DMS114 treated with DMSO at 0.1 percent for 48 hours (cell line): Measurements from ENCODE around the gene TOP2B.

Experiments
- DNase-seq: peaks from one replicate; lab custom pipeline; 2025; ENCODE audit not compliant: unreplicated experiment; lab: John Stamatoyannopoulos, UW

TOP2B gene

GRCh38 chr3:25584011-25584789 is 80.5 kb downstream of the TOP2B start:
- DNase-seq = no peak

- DNase-seq = no peak
Measured at GRCh38 chr3:25583343-25583742, 81.4 kb downstream of the TOP2B start.

GRCh38 chr3:25582242-25582641 is 82.5 kb downstream of the TOP2B start:
- DNase-seq = no peak

DNA sequence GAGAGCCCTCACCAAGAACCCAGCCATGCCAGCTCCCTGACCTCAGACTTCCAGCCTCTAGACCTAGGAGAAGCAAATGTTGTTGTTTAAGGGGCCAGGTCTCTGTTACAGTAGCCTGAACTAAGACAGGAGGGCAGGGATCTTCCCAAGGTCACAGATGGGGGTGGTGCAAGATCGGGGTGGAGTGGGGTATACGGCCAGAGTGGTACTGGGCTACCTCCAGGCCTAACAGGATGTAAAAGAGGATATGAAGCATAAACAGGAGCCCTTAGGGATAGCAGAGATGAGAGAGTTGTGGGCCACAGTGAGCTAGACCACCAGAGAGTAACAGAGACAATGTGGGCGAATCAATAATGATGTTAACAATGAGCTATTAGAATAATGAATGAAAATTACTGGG is 82.9 kb downstream of the TOP2B start:
- DNase-seq = no peak

GRCh38 chr3:25581335-25581734 is 83.4 kb downstream of the TOP2B start:
- DNase-seq = no peak

DNA sequence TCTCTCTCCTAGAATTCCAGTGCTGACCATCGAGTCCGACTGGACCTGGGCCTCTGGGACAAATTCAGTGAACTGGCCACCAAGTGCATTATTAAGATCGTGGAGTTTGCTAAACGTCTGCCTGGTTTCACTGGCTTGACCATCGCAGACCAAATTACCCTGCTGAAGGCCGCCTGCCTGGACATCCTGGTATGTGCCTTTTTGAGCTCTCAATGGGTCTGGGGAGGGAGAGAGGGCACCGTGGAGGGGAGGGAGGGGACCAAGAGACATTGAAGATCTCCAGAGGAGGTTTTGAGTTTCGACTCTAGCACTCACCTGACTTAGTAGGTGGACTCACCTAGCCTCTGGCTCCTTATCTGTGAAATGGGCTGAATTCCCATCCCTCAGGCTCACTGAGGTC is 84.2 kb downstream of the TOP2B start:
- DNase-seq = no peak

GRCh38 chr3:25578059-25578458 is 86.6 kb downstream of the TOP2B start:
- no peak for DNase-seq

DNA sequence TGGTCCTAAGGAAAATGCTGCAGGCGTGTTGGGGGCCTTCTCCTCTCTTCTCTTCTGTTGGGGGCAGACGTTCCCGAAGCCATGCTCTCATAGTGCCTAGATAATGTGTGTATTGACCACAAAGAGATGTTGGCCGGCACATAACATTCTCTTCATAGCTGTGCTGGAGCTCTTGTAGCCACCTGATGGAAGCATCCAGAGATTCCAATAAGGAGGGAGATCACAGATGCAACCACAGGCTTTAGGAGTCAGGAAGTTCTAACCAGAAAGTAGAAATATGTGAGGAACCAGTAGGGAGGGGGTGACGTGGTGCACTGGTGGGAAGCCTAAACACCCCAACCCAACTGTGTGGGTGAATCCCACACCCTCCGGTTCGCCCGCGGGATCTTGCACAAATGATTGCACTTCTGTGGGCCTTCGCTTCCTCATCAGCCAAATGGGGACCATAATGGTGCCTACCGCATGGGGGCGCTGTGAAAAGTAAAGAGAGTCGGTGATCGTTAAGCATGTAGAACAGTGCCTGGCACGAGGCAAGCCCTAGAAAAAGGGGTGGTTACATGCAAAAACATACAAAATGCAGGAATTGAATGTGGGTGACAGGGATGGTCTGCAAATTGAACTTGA is 87.8 kb downstream of the TOP2B start:
- no peak for DNase-seq

DNA sequence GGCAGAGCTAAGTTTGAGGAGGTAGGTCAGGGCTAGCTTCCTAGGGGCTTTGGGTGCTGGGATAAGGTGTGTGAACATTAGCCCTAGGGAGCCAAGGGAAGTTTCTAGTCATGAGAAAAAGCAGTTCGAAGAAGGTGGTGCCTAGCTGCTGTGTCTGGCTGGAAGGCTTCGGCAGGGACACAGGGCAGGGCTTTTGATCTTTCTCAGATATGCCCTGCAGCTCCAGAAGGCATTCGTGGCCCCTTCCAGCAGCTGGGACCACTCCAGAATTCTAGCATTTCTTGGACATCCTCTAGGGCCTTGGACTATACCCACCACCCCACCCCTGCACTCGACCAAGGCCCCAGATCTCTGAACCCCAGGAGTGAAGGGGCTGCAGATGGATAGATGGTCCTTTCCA is 88.6 kb downstream of the TOP2B start:
- DNase-seq = no peak

GRCh38 chr3:25575001-25575400 is 89.7 kb downstream of the TOP2B start:
- DNase-seq = no peak

DNA sequence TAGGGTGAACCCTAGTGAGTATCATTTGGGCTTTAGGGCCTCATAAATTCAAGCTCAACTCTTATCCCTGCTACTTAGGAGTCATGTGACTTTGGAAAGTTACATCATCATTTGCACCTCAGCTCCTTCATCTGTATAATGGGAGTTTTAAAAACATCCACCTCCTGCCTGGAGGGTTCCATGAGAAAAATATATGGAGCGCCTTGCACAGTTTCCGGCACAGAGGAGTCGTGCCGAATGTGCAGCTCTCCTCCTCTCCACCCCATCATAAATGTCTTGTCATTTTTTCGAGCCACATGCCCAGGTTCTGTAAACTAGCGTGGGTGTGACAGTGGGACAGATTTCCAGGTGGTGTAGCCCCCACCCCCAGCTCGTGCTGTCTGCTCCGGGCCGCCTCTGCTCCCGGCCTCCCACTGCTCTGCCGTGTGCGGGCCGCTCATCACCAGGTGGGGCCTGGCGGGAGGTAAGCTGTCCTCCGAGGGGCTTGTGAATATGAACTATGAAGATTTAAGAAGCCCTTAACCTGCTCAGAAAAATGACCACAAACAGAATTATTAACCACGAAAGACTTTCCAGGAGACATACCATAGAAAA is 90.4 kb downstream of the TOP2B start:
- no peak for DNase-seq

DNA sequence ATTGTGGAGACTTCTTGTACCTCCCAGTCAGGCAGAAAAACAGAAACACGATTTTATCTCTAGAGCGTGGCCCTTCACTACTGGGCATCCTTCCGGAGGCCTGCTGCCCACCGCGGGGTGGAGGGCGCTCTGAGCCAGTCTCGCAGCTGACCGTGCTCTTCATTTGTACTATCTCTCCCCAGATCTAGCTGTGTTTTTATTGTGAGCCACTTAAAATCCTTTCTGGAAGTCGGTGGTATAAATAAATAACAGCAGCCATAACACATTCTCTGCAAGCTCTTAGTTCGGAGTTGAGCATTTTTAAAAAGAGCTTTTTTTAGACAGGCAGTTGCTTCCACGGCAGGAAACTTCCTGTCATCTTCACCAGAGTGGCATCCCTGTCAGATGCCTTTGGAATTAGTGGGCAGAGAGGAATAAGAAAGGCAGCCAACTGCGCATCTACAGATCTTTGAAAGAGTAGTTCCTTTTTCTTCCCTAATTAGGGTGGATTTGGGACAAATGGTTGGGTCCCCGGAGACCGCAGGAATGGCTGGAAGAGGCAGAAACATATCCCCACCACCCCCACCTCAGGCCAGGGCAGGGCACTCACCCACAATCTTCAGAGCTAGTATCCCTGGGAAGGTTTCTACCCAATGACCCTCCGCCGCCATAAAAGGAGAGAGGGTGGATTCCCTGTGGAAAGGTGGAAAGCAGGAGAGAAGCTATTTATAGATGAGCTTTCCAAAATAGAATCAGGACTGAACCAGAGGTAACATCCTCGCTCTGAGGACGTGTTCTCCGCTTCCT is 91.1 kb downstream of the TOP2B start:
- no peak for DNase-seq

DNA sequence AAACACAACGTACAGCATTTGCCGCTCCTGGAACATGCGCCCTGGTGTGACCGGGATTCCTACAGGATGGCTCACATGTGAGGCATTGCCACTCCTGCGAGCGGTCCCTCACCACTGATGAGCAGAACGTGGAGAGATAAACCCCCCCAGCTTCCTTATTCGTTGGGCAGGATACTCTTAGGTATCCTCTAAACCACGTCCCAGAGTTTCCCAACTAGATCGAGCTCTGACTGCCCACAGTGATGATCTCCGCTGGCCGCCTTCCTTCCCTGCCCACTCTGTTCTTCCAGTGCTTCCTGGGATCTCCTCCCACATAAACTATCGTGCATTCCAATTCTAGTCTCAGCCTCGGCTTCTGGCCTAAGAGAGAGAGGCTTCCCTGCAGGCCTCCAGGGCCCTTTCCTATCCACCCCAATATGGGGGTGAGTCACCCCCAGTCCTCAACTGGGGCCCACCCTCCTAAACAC is 91.8 kb downstream of the TOP2B start:
- DNase-seq = no peak

DNA sequence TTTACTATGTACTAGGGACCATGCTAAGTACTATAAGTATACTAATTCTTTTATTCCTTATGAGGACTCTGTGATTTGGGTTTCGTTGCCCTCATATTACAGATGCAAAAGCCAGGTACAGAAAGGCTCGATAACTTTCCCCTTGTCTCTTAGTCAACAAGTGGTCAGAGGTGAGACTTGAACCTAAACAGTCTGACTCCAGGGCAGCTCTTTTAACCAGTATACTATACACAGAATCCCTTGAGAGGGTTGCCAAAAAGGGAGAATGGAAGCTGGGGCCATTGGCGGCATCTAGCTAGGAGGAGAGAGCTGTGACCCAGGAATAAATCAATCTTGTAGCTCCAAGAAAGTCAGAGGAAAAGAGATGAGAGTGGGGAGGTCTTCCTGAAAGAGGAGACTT is 92.4 kb downstream of the TOP2B start:
- no peak for DNase-seq

DNA sequence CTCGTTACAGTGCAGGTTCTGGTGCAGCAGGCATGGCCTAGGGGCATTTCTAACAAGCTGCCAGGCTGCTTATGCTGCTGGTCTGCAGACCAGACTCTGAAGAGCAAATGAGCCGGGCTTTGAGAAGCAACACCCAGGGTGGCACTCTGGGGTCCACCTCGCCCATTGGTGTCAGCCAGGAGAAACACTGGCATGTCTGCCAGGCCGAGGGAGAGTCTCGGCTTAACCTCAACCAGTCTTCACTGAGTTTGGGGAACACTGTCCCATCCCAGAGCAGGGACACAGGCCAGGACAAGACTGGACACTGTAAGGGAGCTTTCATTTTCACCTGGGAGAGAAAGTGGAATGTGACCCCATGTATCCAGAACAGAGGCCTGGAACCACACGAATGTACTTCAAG is 93.4 kb downstream of the TOP2B start:
- DNase-seq = no peak

DNA sequence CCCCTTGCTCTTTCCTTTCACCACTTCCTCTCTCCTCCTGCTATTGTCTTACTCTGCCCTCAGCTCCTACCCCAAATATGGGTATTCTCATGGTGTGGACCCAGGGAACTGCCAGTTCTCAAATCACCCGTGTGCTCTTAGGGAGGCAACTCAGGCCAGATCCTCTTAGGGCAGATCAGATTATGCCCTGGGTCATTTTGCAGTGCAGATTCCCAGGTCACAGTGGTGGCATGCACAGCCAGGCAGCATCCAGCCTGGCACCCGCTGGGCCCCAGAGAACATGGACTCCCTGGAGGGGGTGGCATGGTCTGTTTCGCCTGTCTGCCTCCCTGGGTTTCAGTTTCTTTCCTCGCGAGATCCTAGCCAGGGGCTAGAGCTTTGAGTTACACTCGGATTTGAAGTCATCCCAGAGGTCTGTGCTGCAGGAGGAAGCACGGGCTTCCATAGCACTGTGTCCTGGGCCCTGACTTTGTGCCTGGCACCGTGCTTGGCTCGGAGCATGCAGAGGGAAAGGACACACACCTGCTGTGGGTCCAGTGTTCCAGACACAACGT is 96.1 kb downstream of the TOP2B start:
- DNase-seq = no peak

GRCh38 chr3:25567806-25568524 is 96.7 kb downstream of the TOP2B start:
- DNase-seq = no peak

GRCh38 chr3:25567388-25567787 is 97.3 kb downstream of the TOP2B start:
- no peak for DNase-seq

- no peak for DNase-seq
Measured at GRCh38 chr3:25566358-25566920, 98.3 kb downstream of the TOP2B start.

DNA sequence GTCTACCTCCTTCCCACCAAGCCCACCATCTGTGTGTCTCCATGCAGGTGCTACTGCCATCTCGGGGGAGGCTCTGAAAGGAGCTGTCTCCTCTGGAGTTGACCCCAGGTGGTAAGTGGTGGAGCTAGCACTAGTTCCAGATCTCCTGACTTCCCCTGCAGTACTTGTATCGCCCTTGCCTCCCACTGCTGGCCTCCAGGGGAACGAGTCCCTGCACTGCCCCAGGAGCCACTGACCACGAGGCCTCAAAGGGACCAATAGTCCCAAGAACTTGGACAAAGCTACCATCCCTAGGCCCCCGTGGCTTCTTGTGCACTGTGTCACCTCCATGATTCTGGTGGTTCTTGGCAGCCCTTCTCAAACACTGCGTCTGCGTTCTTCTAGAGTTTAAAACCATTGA is 98.9 kb downstream of the TOP2B start:
- no peak for DNase-seq
